ENCODE measurements around the gene MRPS18A.

The MRPS18A gene

GRCh38 chr6:43639984-43640800 is 47.4 kb downstream of the MRPS18A start:
- Histone ChIP-seq H3K27me3 (ENCODE audit: insufficient read depth, low read length) (no peaks in the 10 kb centered on the region), H3K79me2 (ENCODE audit: insufficient read depth, low read length) (peaks cover 10% of the 10 kb centered on the region), H3K9me3 (ENCODE audit: low read length) (no peaks in the 10 kb centered on the region), H3K9ac (ENCODE audit: low read length) (no peak overlapping the region), H3K36me3 (ENCODE audit: insufficient read depth, low read length) (peaks cover 43% of the 10 kb centered on the region), H4K20me1 (ENCODE audit: insufficient read depth, low read length) (no peaks in the 10 kb centered on the region), H3K4me2 (ENCODE audit: low read length) (no peak overlapping the region), H3K9me2 (ENCODE audit: low read depth, low read length) (no peaks in the 10 kb centered on the region), H2AFZ (ENCODE audit: low read length) (no peak overlapping the region), H3F3A (ENCODE audit: insufficient read depth, low read length) (peaks cover 8% of the 10 kb centered on the region), H3K27ac (ENCODE audit: low read depth, low read length, poor library complexity, severe bottlenecking) (no peak overlapping the region), H3K4me3 (ENCODE audit: low read depth, low read length, poor library complexity, severe bottlenecking) (no peak overlapping the region), H3K4me1 (ENCODE audit: insufficient read depth, low read length, severe bottlenecking) (peaks cover 28% of the 10 kb centered on the region)
- TF ChIP-seq CTCF (IDR thresholded peaks at IDR 0.05; ENCODE audit: low read length) (no peak), EZH2 (IDR thresholded peaks at IDR 0.05; ENCODE audit: borderline replicate concordance, low read length) (no peak)

- Histone ChIP-seq H3K36me3 (ENCODE audit: insufficient read depth, low read length) (peaks cover 36% of the 10 kb centered on the region), H2AFZ (ENCODE audit: low read length) (no peak overlapping the region), H3K27me3 (ENCODE audit: insufficient read depth, low read length) (no peaks in the 10 kb centered on the region), H3K27ac (ENCODE audit: low read depth, low read length, poor library complexity, severe bottlenecking) (peak overlapping the region; percentile 74), H3K4me2 (ENCODE audit: low read length) (peak overlapping the region; percentile 99), H3K9ac (ENCODE audit: low read length) (peak overlapping the region; percentile 99), H3F3A (ENCODE audit: insufficient read depth, low read length) (no peaks in the 10 kb centered on the region), H3K9me3 (ENCODE audit: low read length) (no peaks in the 10 kb centered on the region), H4K20me1 (ENCODE audit: insufficient read depth, low read length) (no peaks in the 10 kb centered on the region), H3K4me3 (ENCODE audit: low read depth, low read length, poor library complexity, severe bottlenecking) (peak overlapping the region; percentile 98), H3K79me2 (ENCODE audit: insufficient read depth, low read length) (peaks cover 10% of the 10 kb centered on the region), H3K9me2 (ENCODE audit: low read depth, low read length) (no peaks in the 10 kb centered on the region), H3K4me1 (ENCODE audit: insufficient read depth, low read length, severe bottlenecking) (peaks cover 32% of the 10 kb centered on the region)
- TF ChIP-seq EZH2 (IDR thresholded peaks at IDR 0.05; ENCODE audit: borderline replicate concordance, low read length) = no peak
- TF ChIP-seq CTCF (IDR thresholded peaks at IDR 0.05; ENCODE audit: low read length) = no peak
Observed at GRCh38 chr6:43636308-43636659, 51.3 kb downstream of the MRPS18A start.

DNA sequence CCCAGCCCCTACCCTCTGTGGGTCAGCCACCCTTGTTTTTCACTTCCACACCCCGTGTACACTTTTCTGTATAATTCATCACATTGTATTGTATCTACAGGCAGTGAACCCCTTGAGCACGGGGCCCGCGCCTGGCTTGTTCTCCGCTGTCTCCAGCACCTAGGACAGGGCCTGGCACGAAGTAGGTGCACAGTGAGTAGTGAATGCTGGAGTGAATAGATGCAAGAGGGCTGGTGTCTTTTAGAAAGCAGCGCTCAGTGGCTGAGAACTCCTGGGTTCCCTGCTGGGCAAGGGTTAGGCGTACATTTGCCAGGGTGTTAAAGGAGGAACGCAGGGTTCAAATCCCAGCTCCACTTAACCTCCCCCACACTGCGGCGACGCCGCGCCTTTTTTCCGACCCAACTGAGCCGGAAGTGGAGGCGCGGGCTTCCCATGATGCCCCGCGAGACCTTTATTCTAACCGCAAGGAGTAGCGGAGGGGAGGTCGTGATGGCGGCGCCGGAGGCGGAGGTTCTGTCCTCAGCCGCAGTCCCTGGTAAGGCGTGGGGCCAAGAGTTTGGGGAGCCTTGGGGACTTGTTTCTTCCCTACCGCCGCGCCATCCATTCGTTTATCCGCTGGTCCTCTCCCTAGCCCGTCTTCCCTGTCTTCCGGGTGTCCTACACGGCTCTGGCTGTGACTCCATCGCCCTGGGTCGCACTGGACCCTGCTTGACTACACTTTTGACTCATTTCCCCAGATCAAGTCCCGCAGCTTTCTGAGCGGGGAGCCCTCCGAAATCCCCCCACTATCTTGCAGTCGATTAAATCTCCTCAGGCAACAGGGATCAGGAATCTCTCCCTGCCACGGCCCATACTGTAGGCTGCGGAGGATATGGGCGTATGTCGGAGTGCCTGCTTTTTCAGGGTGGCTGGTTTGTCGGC is 51.9 kb downstream of the MRPS18A start, which contains the start of gene MAD2L1BP:
TSS of gene MAD2L1BP (plus strand) at position 454 of the 921 bp plus-strand sequence. CDS start at position 490, 36 bp downstream.
- peak within 1 kb of the TSS; percentile 74 for H3K27ac ChIP-seq (ENCODE audit: low read depth, low read length, poor library complexity, severe bottlenecking)
- H2AFZ ChIP-seq (ENCODE audit: low read length) = 0 out of 2 replicates have a peak within 1 kb of the TSS, but pooled peaks have one; percentile 22
- no peaks in the 10 kb centered on the region for H3K27me3 ChIP-seq (ENCODE audit: insufficient read depth, low read length)
- peak within 1 kb of the TSS; percentile 99 for H3K9ac ChIP-seq (ENCODE audit: low read length)
- TF ChIP-seq EZH2 (IDR thresholded peaks at IDR 0.05; ENCODE audit: borderline replicate concordance, low read length) (no peak), CTCF (IDR thresholded peaks at IDR 0.05; ENCODE audit: low read length) (no peak)
- H3K4me3 ChIP-seq (ENCODE audit: low read depth, low read length, poor library complexity, severe bottlenecking) = peak within 1 kb of the TSS; percentile 98
- no peaks in the 10 kb centered on the region for H3F3A ChIP-seq (ENCODE audit: insufficient read depth, low read length)
- no peaks in the 10 kb centered on the region for H3K9me2 ChIP-seq (ENCODE audit: low read depth, low read length)
- no peaks in the 10 kb centered on the region for H3K9me3 ChIP-seq (ENCODE audit: low read length)
- no peaks in the 10 kb centered on the region for H4K20me1 ChIP-seq (ENCODE audit: insufficient read depth, low read length)
- peaks cover 10% of the 10 kb centered on the region for H3K79me2 ChIP-seq (ENCODE audit: insufficient read depth, low read length)
- peaks cover 37% of the 10 kb centered on the region for H3K4me1 ChIP-seq (ENCODE audit: insufficient read depth, low read length, severe bottlenecking)
- H3K4me2 ChIP-seq (ENCODE audit: low read length) = peak within 1 kb of the TSS; percentile 99
- peaks cover 30% of the 10 kb centered on the region for H3K36me3 ChIP-seq (ENCODE audit: insufficient read depth, low read length)
